Adrenal gland (tissue), 12 donors: ENCODE data around the gene DIAPH2. TPM values are rescaled to one million over a fixed set of nuclear protein-coding genes. Genes with fewer than 3 reads are reported as not detected.

Experiments used
- DNase-seq, 7 donors: peaks; one replicate each; pipeline ENCODE4 v3.0.0-alpha.2; 2019 to 2020
- H3K27ac ChIP-seq, 5 donors: fragments of 200-600 bp; sonication (generic) in 4 of 5; 1 replicate in 3 of 5; 2 replicates in 2 of 5; pipeline versions ENCODE4 v1.5.1 to v1.8.0; 2016 to 2020; ENCODE audit warnings: mild to moderate bottlenecking in 1 of 5
- H3K27me3 ChIP-seq: fragments of 200-600 bp; 2 replicates; pipeline ENCODE4 v1.8.0; 2021
- H3K36me3 ChIP-seq, 2 donors: fragments of 200-600 bp; replicated peaks in 1 of 2; 1 replicate in 1 of 2; 2 replicates in 1 of 2; pipeline versions ENCODE4 v1.5.1 to v1.8.0; 2018 to 2022
- H3K4me1 ChIP-seq, 2 donors: fragments of 200-600 bp; replicated peaks in 1 of 2; 1 replicate in 1 of 2; 2 replicates in 1 of 2; pipeline versions ENCODE4 v1.5.1 to v1.8.0; 2018 to 2021
- H3K4me3 ChIP-seq, 4 donors: fragments of 200-600 bp; sonication (generic) in 3 of 4; one replicate each; pipeline ENCODE4 v1.5.1; 2016 to 2018
- H3K9me3 ChIP-seq, 3 donors: fragments of 200-600 bp; sonication (generic) in 1 of 3; replicated peaks in 1 of 3; 1 replicate in 2 of 3; 2 replicates in 1 of 3; pipeline versions ENCODE4 v1.5.1 to v1.8.0; 2016 to 2021
- CTCF ChIP-seq, 6 experiments: fragments of 450-650 bp in 4 of 6; fragments of 200-600 bp in 2 of 6; sonication (generic) in 1 of 6; IDR thresholded peaks; 1 replicate in 5 of 6; 2 replicates in 1 of 6; pipeline versions ENCODE4 v1.5.1 to v1.8.0; 2016 to 2021; ENCODE audit warnings: antibody characterized with exemption in 6 of 6, mild to moderate bottlenecking in 2 of 6, moderate library complexity in 1 of 6
- POLR2A ChIP-seq, 2 donors: fragments of 450-650 bp; IDR thresholded peaks; one replicate each; pipeline ENCODE4 v1.6.1; 2017; ENCODE audit warnings: antibody characterized with exemption in 2 of 2, mild to moderate bottlenecking in 2 of 2, moderate library complexity in 1 of 2
- WGBS, 4 donors: extraction: QIAGEN DNeasy Blood & Tissue Kit in 2 of 4; methylation state at CpG; one replicate each; pipeline versions ENCODE4 v1.1.5 to v1.1.7; 2013 to 2017; 5-methylcytosine and 5-hydroxymethylcytosine counted together
- intact Hi-C, 2 donors: fragments of 100-400 bp; cut with DNase I; formaldehyde crosslinking; loops; one replicate each; pipeline versions ENCODE4 v1.14.1 to v1.15.0; 2022 to 2023
- polyA plus RNA-seq, 3 donors: library from polyadenylated mRNA; stranded (reverse); fragments of 200-250 nt in 2 of 3; fragments of 350-450 nt in 1 of 3; fragmentation: Illumina TruSeq in 1 of 3; extraction: RNeasy Lipid Tissue Mini Kit (QIAGEN cat#74804) in 1 of 3; gene quantifications; one replicate each; pipeline ENCODE4 v1.2.3, GENCODE V29; 2013 to 2014
- total RNA-seq, 9 donors: library from RNA; depleted of rRNA in 4 of 9; stranded (reverse); fragments of >200 nt in 4 of 9; fragments of 120-200 nt in 1 of 9; fragmentation: NEBNext Ultra II Directional in 1 of 9; extraction: Animal tissue kit (Norgen Biotek cat#: 25700) in 1 of 9; gene quantifications; one replicate each; pipeline versions ENCODE4 v1.1.0 to v1.2.4, GENCODE V29; 2013 to 2023
- donor health status: healthy with polysubstance abuse.
- donor health status: Bipolar disorder and iron deficiency.
- donor health status: DM: yes; HTN: yes; CAD: no.
- donor health status: DM: no; HTN: no; CAD: no.
- donor health status: DM: no; HTN: no; CAD: no.
- donor health status: DM: yes; HTN: yes; CAD: no.

The DIAPH2 gene
- total and polyA plus RNA-seq, 12 donors = 3.2 to 33.3 (median 12.3) TPM

GRCh38 chrX:97587171-97587570 is 902.5 kb downstream of the DIAPH2 start:
- WGBS, 4 donors = 68 to 81% (median 71%) methylated on average over 5 of the region's 5 CpGs

GRCh38 chrX:97594646-97595224 is 910.1 kb downstream of the DIAPH2 start:
- no peak overlapping the region for H3K27ac ChIP-seq
- WGBS, 4 donors = 64 to 87% (median 73%) methylated on average over 7 of the region's 7 CpGs
- no peak overlapping the region for H3K4me3 ChIP-seq
- no peaks in the 10 kb centered on the region for H3K27me3 ChIP-seq
- intact Hi-C loops = no loop called here
- TF ChIP-seq CTCF (IDR thresholded peaks at IDR 0.05) (no peak), POLR2A (IDR thresholded peaks at IDR 0.05) (no peak)
- DNase-seq = no peak
- no peaks in the 10 kb centered on the region for H3K36me3 ChIP-seq
- no peaks in the 10 kb centered on the region for H3K9me3 ChIP-seq
- H3K4me1 ChIP-seq = no peaks in the 10 kb centered on the region

More at GRCh38 chrX:97587171-97587570, 902.5 kb downstream of the DIAPH2 start:
- TF ChIP-seq CTCF (IDR thresholded peaks at IDR 0.05) (no peak), POLR2A (IDR thresholded peaks at IDR 0.05) (no peak)
- no peak for DNase-seq
- Histone ChIP-seq H3K27me3 (no peaks in the 10 kb centered on the region), H3K36me3 (no peaks in the 10 kb centered on the region), H3K9me3 (no peaks in the 10 kb centered on the region), H3K4me3 (no peak overlapping the region), H3K27ac (no peak overlapping the region), H3K4me1 (no peaks in the 10 kb centered on the region)
- intact Hi-C loops = no loop called here

GRCh38 chrX:97597954-97598353 is 913.3 kb downstream of the DIAPH2 start:
- no peak overlapping the region for H3K27ac ChIP-seq
- 62 to 83% (median 71%) methylated on average over 6 of the region's 6 CpGs for WGBS, 4 donors
- no peak overlapping the region for H3K4me3 ChIP-seq
- intact Hi-C loops = no loop called here
- no peaks in the 10 kb centered on the region for H3K36me3 ChIP-seq
- no peak for TF ChIP-seq POLR2A (IDR thresholded peaks at IDR 0.05)
- TF ChIP-seq CTCF (IDR thresholded peaks at IDR 0.05) = no peak
- H3K27me3 ChIP-seq = no peaks in the 10 kb centered on the region
- no peak for DNase-seq
- H3K4me1 ChIP-seq = no peaks in the 10 kb centered on the region
- H3K9me3 ChIP-seq = no peaks in the 10 kb centered on the region

- no peaks in the 10 kb centered on the region for H3K4me1 ChIP-seq
- WGBS, 4 donors = 78 to 96% (median 90%) methylated on average over 2 to 3 of the region's 3 CpGs
- intact Hi-C loops = no loop called here
- no peak for DNase-seq
- no peak overlapping the region for H3K4me3 ChIP-seq
- no peak overlapping the region for H3K27ac ChIP-seq
- TF ChIP-seq POLR2A (IDR thresholded peaks at IDR 0.05) (no peak), CTCF (IDR thresholded peaks at IDR 0.05) (no peak)
- H3K9me3 ChIP-seq = no peaks in the 10 kb centered on the region
- H3K27me3 ChIP-seq = no peaks in the 10 kb centered on the region
- no peaks in the 10 kb centered on the region for H3K36me3 ChIP-seq
These were observed 918.0 kb downstream of the DIAPH2 start for GRCh38 chrX:97602465-97603258.
